CD14-positive monocyte (primary cell): Measurements from ENCODE around the gene KCNK18. TPM values are rescaled to one million over a fixed set of nuclear protein-coding genes. Genes with fewer than 3 reads are reported as not detected.

Source experiments
- DNase-seq, 3 donors: peaks; one replicate each; pipeline ENCODE4 v3.0.0-alpha.2; 2011 to 2022
- H2AFZ ChIP-seq: 2 replicates; pipeline ENCODE4 v1.6.0; 2012; ENCODE audit warnings: mild to moderate bottlenecking, low read depth, low read length, inconsistent platforms; ENCODE audit not compliant: insufficient read depth, poor library complexity, severe bottlenecking
- H3K27ac ChIP-seq, 2 donors: 1 replicate in 1 of 2; 2 replicates in 1 of 2; pipeline ENCODE4 v1.5.1; 2012 to 2013; ENCODE audit warnings: low read length in 2 of 2, control low read depth in 1 of 2, inconsistent platforms in 1 of 2, low read depth in 1 of 2, mild to moderate bottlenecking in 1 of 2
- H3K27me3 ChIP-seq, 2 donors: one replicate each; pipeline versions ENCODE4 v1.6.0 to v1.6.1; 2011 to 2013; ENCODE audit warnings: low read length in 2 of 2; ENCODE audit not compliant: control insufficient read depth in 2 of 2, insufficient read depth in 2 of 2
- H3K36me3 ChIP-seq, 2 donors: replicated peaks in 1 of 2; 1 replicate in 1 of 2; 2 replicates in 1 of 2; pipeline versions ENCODE4 v1.5.1 to v1.6.1; 2012 to 2013; ENCODE audit warnings: low read length in 2 of 2, control low read depth in 1 of 2, inconsistent platforms in 1 of 2, mild to moderate bottlenecking in 1 of 2; ENCODE audit not compliant: insufficient read depth in 2 of 2, control insufficient read depth in 1 of 2
- H3K4me1 ChIP-seq, 2 donors: 1 replicate in 1 of 2; 2 replicates in 1 of 2; pipeline versions ENCODE4 v1.5.1 to v1.6.1; 2012 to 2013; ENCODE audit warnings: low read length in 2 of 2, control low read depth in 1 of 2, inconsistent platforms in 1 of 2, mild to moderate bottlenecking in 1 of 2, moderate library complexity in 1 of 2; ENCODE audit not compliant: insufficient read depth in 2 of 2, control insufficient read depth in 1 of 2
- H3K4me2 ChIP-seq: replicated peaks from 2 replicates; pipeline ENCODE3; 2012; ENCODE audit warnings: low read length, moderate library complexity, mild to moderate bottlenecking; ENCODE audit not compliant: poor library complexity, severe bottlenecking; ENCODE audit errors: extremely low read depth
- H3K4me3 ChIP-seq, 3 experiments: fragments of 200-600 bp in 1 of 3; sonication (generic) in 1 of 3; replicated peaks in 1 of 3; 1 replicate in 2 of 3; 2 replicates in 1 of 3; pipeline ENCODE4 v1.5.1; 2011 to 2013; ENCODE audit warnings: low read length in 3 of 3, mild to moderate bottlenecking in 3 of 3, control low read depth in 2 of 3, low read depth in 2 of 3, inconsistent platforms in 1 of 3, moderate library complexity in 1 of 3
- H3K79me2 ChIP-seq: 2 replicates; pipeline ENCODE4 v1.6.0; 2012; ENCODE audit warnings: mild to moderate bottlenecking, control low read depth, inconsistent platforms, low read length, moderate library complexity; ENCODE audit not compliant: insufficient read depth
- H3K9ac ChIP-seq: 2 replicates; pipeline ENCODE4 v1.6.0; 2017; ENCODE audit warnings: low read length, mild to moderate bottlenecking; ENCODE audit not compliant: insufficient read depth, poor library complexity, severe bottlenecking
- H3K9me3 ChIP-seq, 2 donors: replicated peaks in 1 of 2; 1 replicate in 1 of 2; 2 replicates in 1 of 2; pipeline versions ENCODE4 v1.5.1 to v1.6.1; 2012 to 2013; ENCODE audit warnings: low read length in 2 of 2, control low read depth in 1 of 2; ENCODE audit not compliant: control insufficient read depth in 1 of 2, insufficient read depth in 1 of 2
- H4K20me1 ChIP-seq: 2 replicates; pipeline ENCODE4 v1.6.0; 2012; ENCODE audit warnings: mild to moderate bottlenecking, low read length, control low read depth, moderate library complexity; ENCODE audit not compliant: insufficient read depth
- H3K27ac Mint-ChIP-seq, 7 donors: one replicate each; pipeline ENCODE4 v1.8.0; 2020; ENCODE audit warnings: mild to moderate bottlenecking in 7 of 7, mixed read lengths in 7 of 7, moderate library complexity in 6 of 7, inconsistent platforms in 2 of 7
- H3K27me3 Mint-ChIP-seq, 3 donors: one replicate each; pipeline ENCODE4 v1.8.0; 2021 to 2022; ENCODE audit warnings: low read depth in 3 of 3, mild to moderate bottlenecking in 3 of 3, mixed read lengths in 3 of 3, moderate library complexity in 3 of 3, inconsistent platforms in 1 of 3
- H3K36me3 Mint-ChIP-seq, 2 donors: one replicate each; pipeline ENCODE4 v1.8.0; 2020; ENCODE audit warnings: mixed read lengths in 2 of 2, inconsistent platforms in 1 of 2, mild to moderate bottlenecking in 1 of 2
- H3K4me1 Mint-ChIP-seq: one replicate; pipeline ENCODE4 v1.8.0; 2020; ENCODE audit warnings: mild to moderate bottlenecking, mixed read lengths
- H3K4me3 Mint-ChIP-seq, 2 donors: one replicate each; pipeline ENCODE4 v1.8.0; 2020; ENCODE audit warnings: mild to moderate bottlenecking in 2 of 2, mixed read lengths in 2 of 2, moderate library complexity in 1 of 2
- H3K9me3 Mint-ChIP-seq, 7 donors: one replicate each; pipeline ENCODE4 v1.8.0; 2020 to 2022; ENCODE audit warnings: mixed read lengths in 7 of 7, mild to moderate bottlenecking in 6 of 7, moderate library complexity in 6 of 7, inconsistent platforms in 2 of 7
- CTCF ChIP-seq: fragments of 200-600 bp; IDR thresholded peaks from one replicate; pipeline ENCODE4 v1.8.0; 2022; ENCODE audit warnings: antibody characterized with exemption, mild to moderate bottlenecking
- WGBS: methylation state at CpG from one replicate; pipeline ENCODE4 v1.1.5; 2013; ENCODE audit warnings: missing lambda C conversion rate; ENCODE audit not compliant: insufficient coverage; 5-methylcytosine and 5-hydroxymethylcytosine counted together
- intact Hi-C, 2 donors: fragments of 100-400 bp; cut with micrococcal nuclease; formaldehyde crosslinking; loops; one replicate each; pipeline versions ENCODE4 v1.15.0 to v1.15.1; 2023
- polyA plus RNA-seq, 3 donors: library from polyadenylated mRNA; depleted of rRNA in 1 of 3; unstranded in 2 of 3; stranded (reverse) in 1 of 3; fragments of 300-500 nt in 2 of 3; fragments of >200 nt in 1 of 3; fragmentation: Illumina TruSeq in 2 of 3; gene quantifications; 1 replicate in 2 of 3; 2 replicates in 1 of 3; pipeline ENCODE4 v1.2.3, GENCODE V29; 2012 to 2021
- small RNA-seq: library from RNA; depleted of rRNA; stranded (forward); fragments of <200 nt; gene quantifications from one replicate; pipeline ENCODE3, GENCODE V24; 2012; ENCODE audit warnings: low read depth; ENCODE audit not compliant: insufficient read length

Gene KCNK18
- polyA plus RNA-seq, 3 donors, result not detected

GRCh38 chr10:117259279-117259678 is 62.0 kb downstream of the KCNK18 start:
- Mint-ChIP-seq H3K36me3 (no peaks in the 10 kb centered on the region), H3K9me3 (no peaks in the 10 kb centered on the region), H3K27me3 (peaks cover 0 to 4% (median 3%) of the 10 kb centered on the region in 3 donors), H3K4me1 (peaks cover 22% of the 10 kb centered on the region), H3K4me3 (no peak overlapping the region), H3K27ac (no peak overlapping the region)
- Histone ChIP-seq H3K9me3 (no peaks in the 10 kb centered on the region), H4K20me1 (no peaks in the 10 kb centered on the region), H3K27ac (no peak overlapping the region), H3K4me1 (peaks cover 0 to 13% of the 10 kb centered on the region in 2 donors), H2AFZ (no peak overlapping the region), H3K9ac (no peak overlapping the region), H3K4me3 (no peak overlapping the region), H3K36me3 (no peaks in the 10 kb centered on the region), H3K79me2 (no peaks in the 10 kb centered on the region), H3K27me3 (no peaks in the 10 kb centered on the region), H3K4me2 (no peak overlapping the region)
- TF ChIP-seq CTCF, result no peak
- peak in 2 of 3 donors; percentile 15 to 18 for DNase-seq
- WGBS, result no CpG with 5 or more reads among the region's 3 CpGs
- intact Hi-C loops, result no loop called here

Small RNAs within 50 kb of the gene (small RNA-seq; reads per million reads assigned to genes)
- not detected for gene MIR3663

Other genes with a start within 250 kb of the KCNK18 start
- gene SHTN1, start 192.3 kb upstream of the KCNK18 start, polyA plus RNA-seq, result 10 to 100 TPM; 14.4 to 22.6 (median 14.9) TPM
- gene VAX1, start 59.2 kb upstream of the KCNK18 start, polyA plus RNA-seq, result not detected
- under 1 TPM in 1 of 3 donors, not detected in 2; 0.14 TPM for gene SLC18A2, start 43.6 kb downstream of the KCNK18 start, polyA plus RNA-seq
- gene PDZD8, start 178.0 kb downstream of the KCNK18 start, polyA plus RNA-seq, result 100 to 1,000 TPM in 1 of 3 donors, 1 to 10 TPM in 2; 4.6 to 104 (median 9.0) TPM